Gastroesophageal sphincter (tissue), 3 donors: Measurements from ENCODE around the gene MYRF.

Experiments used
- CTCF ChIP-seq, 4 experiments: fragments of 200-600 bp in 2 of 4; fragments of 450-650 bp in 2 of 4; sonication (generic) in 1 of 4; IDR thresholded peaks; one replicate each; pipeline ENCODE4 v1.5.1; 2017 to 2019; ENCODE audit warnings: antibody characterized with exemption in 4 of 4, mild to moderate bottlenecking in 2 of 4, moderate library complexity in 2 of 4
- EP300 ChIP-seq: sonication (generic); formaldehyde crosslinking; IDR thresholded peaks from one replicate; pipeline ENCODE4 v1.6.1; 2017; ENCODE audit warnings: antibody characterized with exemption, mild to moderate bottlenecking
- POLR2A ChIP-seq, 2 donors: fragments of 450-650 bp; IDR thresholded peaks; one replicate each; pipeline ENCODE4 v1.6.1; 2017; ENCODE audit warnings: antibody characterized with exemption in 2 of 2, mild to moderate bottlenecking in 2 of 2, moderate library complexity in 1 of 2
- POLR2AphosphoS5 ChIP-seq: sonication (generic); formaldehyde crosslinking; IDR thresholded peaks from one replicate; pipeline ENCODE4 v1.6.1; 2017; ENCODE audit warnings: antibody characterized with exemption

GRCh38 chr11:61709572-61709971 is 42.9 kb upstream of the MYRF start:
- TF ChIP-seq POLR2A (IDR thresholded peaks at IDR 0.05) (no peak), CTCF (IDR thresholded peaks at IDR 0.05) (no peak), EP300 (no peak), POLR2AphosphoS5 (no peak)
